Vagina (tissue), 2 donors: ENCODE results near the gene BAZ2B.

ENCODE experiments used
- POLR2A ChIP-seq, 2 donors: fragments of 450-650 bp; IDR thresholded peaks; one replicate each; pipeline ENCODE4 v1.6.1; 2017; ENCODE audit warnings: antibody characterized with exemption in 2 of 2, mild to moderate bottlenecking in 2 of 2, moderate library complexity in 2 of 2
- TF ChIP-seq, protein P1 (sequence below), 3 experiments: fragments of 450-650 bp in 2 of 3; fragments of 200-600 bp in 1 of 3; sonication (generic) in 1 of 3; IDR thresholded peaks; one replicate each; pipeline ENCODE4 v1.5.1; 2017 to 2019; ENCODE audit warnings: antibody characterized with exemption in 3 of 3, mild to moderate bottlenecking in 2 of 3, moderate library complexity in 2 of 3

DNA sequence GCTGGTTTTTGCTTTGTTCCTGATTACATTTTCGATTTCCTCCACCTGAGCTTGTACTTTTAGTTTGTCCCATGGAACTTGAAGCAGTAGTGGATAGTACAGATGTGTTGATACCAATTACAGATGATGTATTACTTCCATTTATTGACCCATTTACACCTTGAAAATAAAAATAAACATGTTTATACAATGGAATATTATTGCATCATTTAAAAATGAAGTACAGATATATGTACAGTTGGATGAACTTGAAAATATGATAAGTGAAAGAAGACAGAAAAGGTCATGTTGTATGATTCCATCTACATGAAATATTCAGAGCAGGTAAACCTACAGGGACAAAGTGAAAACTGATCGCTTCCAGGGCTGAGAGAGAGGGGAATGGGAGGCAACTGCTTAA is 169.5 kb downstream of the BAZ2B start:
- TF ChIP-seq, protein P1, sequence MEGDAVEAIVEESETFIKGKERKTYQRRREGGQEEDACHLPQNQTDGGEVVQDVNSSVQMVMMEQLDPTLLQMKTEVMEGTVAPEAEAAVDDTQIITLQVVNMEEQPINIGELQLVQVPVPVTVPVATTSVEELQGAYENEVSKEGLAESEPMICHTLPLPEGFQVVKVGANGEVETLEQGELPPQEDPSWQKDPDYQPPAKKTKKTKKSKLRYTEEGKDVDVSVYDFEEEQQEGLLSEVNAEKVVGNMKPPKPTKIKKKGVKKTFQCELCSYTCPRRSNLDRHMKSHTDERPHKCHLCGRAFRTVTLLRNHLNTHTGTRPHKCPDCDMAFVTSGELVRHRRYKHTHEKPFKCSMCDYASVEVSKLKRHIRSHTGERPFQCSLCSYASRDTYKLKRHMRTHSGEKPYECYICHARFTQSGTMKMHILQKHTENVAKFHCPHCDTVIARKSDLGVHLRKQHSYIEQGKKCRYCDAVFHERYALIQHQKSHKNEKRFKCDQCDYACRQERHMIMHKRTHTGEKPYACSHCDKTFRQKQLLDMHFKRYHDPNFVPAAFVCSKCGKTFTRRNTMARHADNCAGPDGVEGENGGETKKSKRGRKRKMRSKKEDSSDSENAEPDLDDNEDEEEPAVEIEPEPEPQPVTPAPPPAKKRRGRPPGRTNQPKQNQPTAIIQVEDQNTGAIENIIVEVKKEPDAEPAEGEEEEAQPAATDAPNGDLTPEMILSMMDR (IDR thresholded peaks at IDR 0.05): no peak
- no peak for TF ChIP-seq POLR2A (IDR thresholded peaks at IDR 0.05)
